ENCODE results near the gene ARHGAP8. TPM values are rescaled to one million over a fixed set of nuclear protein-coding genes. Genes with fewer than 3 reads are reported as not detected.
A peak's percentile ranks its signal among the peaks of the same experiment; 100 is the strongest.

The ARHGAP8 gene
- total RNA-seq (1 to 10 TPM; 5.7 to 6.3 TPM), total RNA-seq (0 to 1.3 (median 0.20) reads per million in 172 experiments)
- polyA plus RNA-seq (2013, experiment 1 of 2), result 0.68 TPM
- polyA plus RNA-seq (2013, experiment 2 of 2), result 0.29 TPM

GRCh38 chr22:44752285-44753188 lies at the start of gene ARHGAP8:
ARHGAP8 (plus strand) TSS chr22:44752575; CDS start chr22:44786528, 33,953 bp downstream.
- intact Hi-C loops (cut with DNase I, micrococcal nuclease), result no loop called here
- H3K27ac ChIP-seq (ENCODE audit: low read depth in 1 of 2, low read length in 2 of 2), result no peak within 1 kb of the TSS
- no peaks in the 10 kb centered on the region for H3K36me3 Mint-ChIP-seq (ENCODE audit: low read depth)
- H3K4me3 ChIP-seq (ENCODE audit: low read length), result no peak within 1 kb of the TSS
- DNase-seq, result peak in 6 of 14 experiments; percentile 14 to 53 (median 41)
- peak; percentile 69 for ATAC-seq (ENCODE audit: poor library complexity)
- H3K27ac Mint-ChIP-seq, result no peak within 1 kb of the TSS
- H3K27me3 Mint-ChIP-seq, result peaks cover 73% of the 10 kb centered on the region
- peaks cover 0 to 19% of the 10 kb centered on the region in 2 experiments for H3K9me3 ChIP-seq (ENCODE audit: control insufficient read depth in 1 of 2, insufficient read depth in 1 of 2, low read length in 2 of 2)
- no peaks in the 10 kb centered on the region for H3K36me3 ChIP-seq (ENCODE audit: insufficient read depth, low read length)
- H3K4me1 ChIP-seq (ENCODE audit: insufficient read depth, low read length), result peaks cover 13% of the 10 kb centered on the region
- ChIA-PET POLR2A (no interaction called here), CTCF (no interaction called here)
- no peaks in the 10 kb centered on the region for H3K4me1 Mint-ChIP-seq (ENCODE audit: low read depth)
- H3K9me3 Mint-ChIP-seq, result no peaks in the 10 kb centered on the region
- peaks cover 41 to 54% of the 10 kb centered on the region in 2 experiments for H3K27me3 ChIP-seq (ENCODE audit: control insufficient read depth in 1 of 2, insufficient read depth in 2 of 2, low read length in 2 of 2)
- TF ChIP-seq CTCF (IDR thresholded peaks at IDR 0.05), result no peak
- peak within 1 kb of the TSS; percentile 71 for H3K4me3 Mint-ChIP-seq

- Mint-ChIP-seq H3K4me1 (ENCODE audit: low read depth) (peaks cover 12% of the 10 kb centered on the region), H3K27ac (peak overlapping the region; percentile 17), H3K27me3 (no peaks in the 10 kb centered on the region), H3K9me3 (no peaks in the 10 kb centered on the region), H3K4me3 (peak overlapping the region; percentile 81), H3K36me3 (ENCODE audit: low read depth) (no peaks in the 10 kb centered on the region)
- Histone ChIP-seq H3K27me3 (ENCODE audit: control insufficient read depth in 1 of 2, insufficient read depth in 2 of 2, low read length in 2 of 2) (no peaks in the 10 kb centered on the region), H3K27ac (ENCODE audit: low read depth in 1 of 2, low read length in 2 of 2) (no peak overlapping the region), H3K36me3 (ENCODE audit: insufficient read depth, low read length) (peaks cover 7% of the 10 kb centered on the region), H3K4me3 (ENCODE audit: low read length) (peak overlapping the region; percentile 56), H3K4me1 (ENCODE audit: insufficient read depth, low read length) (peaks cover 54% of the 10 kb centered on the region), H3K9me3 (ENCODE audit: control insufficient read depth in 1 of 2, insufficient read depth in 1 of 2, low read length in 2 of 2) (no peaks in the 10 kb centered on the region)
- CTCF ChIA-PET, result no interaction called here
- no peak for TF ChIP-seq CTCF (IDR thresholded peaks at IDR 0.05)
- intact Hi-C loops (cut with DNase I, micrococcal nuclease), result loop anchor here in 1 of 2 experiments (2.0 to 10.0 kb wide), 4 partner anchors 461 to 891 kb away; partner anchors contain the start of genes EFCAB6, FAM118A, KIAA0930 and NUP50
- DNase-seq (no peak), ATAC-seq (ENCODE audit: poor library complexity) (no peak)
- POLR2A ChIA-PET, result interaction anchor here (1.6 kb wide), 1 partner anchor 39 kb away, joined by 5 read pairs; no protein-coding TSS in a partner anchor
Observed at GRCh38 chr22:44703255-44703870, 49.0 kb upstream of the ARHGAP8 start.
